ENCODE data around the gene ALDH1A3.

ALDH1A3 gene

DNA sequence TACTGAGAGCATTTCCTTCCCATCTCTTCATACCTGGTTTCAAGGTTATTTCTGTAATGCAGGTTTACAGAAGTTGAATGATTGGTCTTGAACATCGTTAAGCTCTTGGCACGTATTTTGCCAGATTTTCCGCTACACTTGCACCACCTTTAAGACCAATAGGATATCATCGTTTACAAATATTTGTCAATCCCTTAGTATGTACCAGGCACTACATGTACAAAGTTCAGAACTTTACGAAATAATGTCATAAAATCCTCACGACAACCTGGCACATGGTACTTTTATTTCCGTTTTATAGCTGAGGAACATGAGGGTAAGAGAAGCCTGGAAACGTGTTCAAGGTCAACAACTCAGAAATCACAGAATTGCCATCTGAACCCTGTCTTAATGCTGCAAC, 45.8 kb downstream of the ALDH1A3 start:
- DNase-seq (ENCODE audit: low read depth in 2 of 2), result no peak

DNA sequence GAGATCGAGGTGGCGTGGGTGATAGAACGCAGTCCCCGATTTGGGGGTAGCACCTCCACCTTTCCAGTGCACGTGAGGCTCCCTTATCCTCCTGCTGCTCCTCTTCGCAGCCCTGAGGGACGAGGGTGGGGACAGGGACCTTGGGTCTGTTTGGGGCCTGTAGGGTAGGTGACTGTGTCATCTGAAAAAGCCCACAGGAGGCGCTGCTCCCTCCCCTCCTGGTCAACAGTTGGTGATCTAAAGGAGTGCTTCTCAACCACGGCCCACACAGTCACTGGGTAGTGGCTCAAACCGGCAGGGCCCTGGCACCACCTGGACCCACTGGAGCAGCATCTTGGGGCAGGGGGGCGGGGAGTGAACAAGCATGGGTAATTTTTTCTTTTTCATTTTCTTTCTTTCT, 46.6 kb downstream of the ALDH1A3 start:
- DNase-seq (ENCODE audit: low read depth in 2 of 2), result no peak

DNA sequence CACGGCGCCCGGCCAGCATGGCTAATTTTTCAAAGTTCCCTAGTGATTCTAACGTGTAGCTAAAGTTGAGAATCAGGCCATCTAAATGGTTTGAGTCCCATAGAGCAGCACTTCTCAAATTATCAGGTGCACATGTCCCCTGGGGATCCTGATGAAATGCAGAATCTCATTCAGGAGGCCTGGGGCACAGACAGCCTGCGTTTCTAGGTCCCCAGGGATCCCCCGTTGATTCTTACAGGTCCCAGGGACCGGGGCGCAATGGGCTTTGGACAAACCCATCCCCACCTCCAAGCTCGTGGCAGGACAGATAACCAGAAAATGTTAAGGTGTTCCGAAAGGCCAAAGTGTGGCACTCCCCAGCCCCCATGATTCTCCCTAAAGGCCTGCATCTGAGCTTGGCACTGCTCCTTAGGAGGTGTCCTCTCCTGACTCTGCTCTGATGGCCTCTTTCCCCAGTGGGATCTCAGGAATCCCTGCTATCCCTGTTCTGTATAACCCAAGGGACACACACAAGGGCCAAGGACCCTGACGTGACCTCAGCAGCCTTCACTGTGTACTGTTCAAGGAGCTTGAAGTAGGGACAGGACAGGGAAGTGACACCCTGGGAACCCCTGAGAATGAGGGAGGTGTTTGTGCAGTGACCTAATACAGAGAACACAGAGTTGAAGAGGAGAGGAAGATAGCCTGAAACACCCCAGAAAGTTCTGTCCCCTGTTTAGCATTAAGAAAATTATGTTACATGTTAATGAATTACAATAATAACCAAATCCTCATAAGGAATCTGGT, 47.5 kb downstream of the ALDH1A3 start:
- DNase-seq (ENCODE audit: low read depth in 2 of 2), result no peak

DNA sequence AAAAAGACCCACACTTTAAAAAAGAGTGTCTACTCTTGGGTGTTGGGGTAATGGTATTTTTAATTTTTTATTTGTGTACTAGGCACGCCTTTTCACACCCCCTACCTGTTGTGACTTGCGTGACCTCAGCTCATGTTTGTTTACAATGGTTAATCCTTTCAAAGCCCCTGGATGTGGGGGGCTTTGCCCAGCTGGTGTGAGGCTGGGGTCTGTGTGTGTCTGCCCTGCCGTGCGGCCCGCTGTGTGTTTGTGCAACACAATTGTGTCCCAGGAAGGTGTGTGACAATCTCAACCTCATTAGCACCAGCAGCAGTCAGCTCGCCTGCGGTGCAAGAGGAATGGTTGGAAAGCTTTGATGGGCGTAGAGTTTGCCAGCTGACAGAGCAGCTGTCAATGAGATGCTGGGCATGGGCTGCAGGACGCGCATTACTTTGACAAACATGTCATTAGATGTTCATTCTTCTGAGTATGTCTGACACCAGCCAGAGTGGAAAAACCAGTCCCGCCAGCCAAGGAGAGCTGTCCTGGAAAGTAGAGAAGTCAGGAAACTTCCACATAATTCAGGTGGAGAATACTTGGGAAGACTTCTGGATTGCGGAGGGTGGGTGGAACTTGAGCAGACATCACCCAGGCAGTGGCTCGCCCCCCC, 49.1 kb downstream of the ALDH1A3 start:
- no peak for DNase-seq (ENCODE audit: low read depth in 2 of 2)

DNA sequence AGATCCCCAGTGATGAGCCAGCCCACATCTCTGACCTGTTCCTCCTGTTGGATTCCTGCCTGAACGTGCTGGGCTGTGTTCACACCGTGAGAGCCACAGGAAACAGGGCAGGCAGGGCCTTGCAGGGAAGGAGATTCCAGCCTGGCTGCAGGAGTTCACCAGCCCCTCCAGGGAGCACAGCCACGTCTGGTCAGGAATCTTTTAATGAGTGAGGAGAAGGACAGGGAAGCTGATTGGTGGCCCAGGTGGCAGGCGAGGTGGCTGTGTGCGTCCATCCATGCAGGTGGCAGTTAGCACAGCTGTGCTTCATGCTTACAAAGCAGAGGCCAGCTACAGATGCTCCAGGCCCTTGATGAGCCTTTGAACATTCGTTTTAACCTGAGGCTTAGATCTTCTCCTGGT, 50.0 kb downstream of the ALDH1A3 start:
- DNase-seq (ENCODE audit: low read depth in 2 of 2), result no peak

DNA sequence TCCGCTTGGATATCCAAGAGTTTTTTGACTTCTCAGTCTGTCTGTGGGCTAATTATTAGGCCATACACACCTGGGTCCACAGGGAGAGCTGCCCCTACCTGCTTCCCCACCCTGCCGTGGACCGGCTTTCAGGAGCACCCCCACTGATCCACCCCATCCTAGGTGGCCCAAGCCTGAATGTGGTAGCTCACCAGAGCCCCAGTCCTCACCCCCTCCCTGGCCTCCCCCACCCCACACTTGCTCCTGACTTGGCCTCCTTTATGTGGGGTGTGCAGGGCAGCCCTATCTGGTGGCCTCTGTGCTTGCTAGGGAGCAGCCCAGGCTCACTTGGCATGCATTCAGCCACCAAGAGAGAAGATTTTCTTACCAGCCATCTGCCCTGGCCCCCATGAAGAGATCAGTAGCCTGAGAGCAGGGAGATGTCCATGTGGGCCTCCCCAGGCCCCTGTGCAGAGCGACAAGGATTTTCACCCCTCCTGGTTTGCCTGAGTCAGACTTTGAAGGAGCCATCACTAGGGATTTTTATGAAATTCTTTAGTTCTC, 50.7 kb downstream of the ALDH1A3 start:
- no peak for DNase-seq (ENCODE audit: low read depth in 2 of 2)

DNA sequence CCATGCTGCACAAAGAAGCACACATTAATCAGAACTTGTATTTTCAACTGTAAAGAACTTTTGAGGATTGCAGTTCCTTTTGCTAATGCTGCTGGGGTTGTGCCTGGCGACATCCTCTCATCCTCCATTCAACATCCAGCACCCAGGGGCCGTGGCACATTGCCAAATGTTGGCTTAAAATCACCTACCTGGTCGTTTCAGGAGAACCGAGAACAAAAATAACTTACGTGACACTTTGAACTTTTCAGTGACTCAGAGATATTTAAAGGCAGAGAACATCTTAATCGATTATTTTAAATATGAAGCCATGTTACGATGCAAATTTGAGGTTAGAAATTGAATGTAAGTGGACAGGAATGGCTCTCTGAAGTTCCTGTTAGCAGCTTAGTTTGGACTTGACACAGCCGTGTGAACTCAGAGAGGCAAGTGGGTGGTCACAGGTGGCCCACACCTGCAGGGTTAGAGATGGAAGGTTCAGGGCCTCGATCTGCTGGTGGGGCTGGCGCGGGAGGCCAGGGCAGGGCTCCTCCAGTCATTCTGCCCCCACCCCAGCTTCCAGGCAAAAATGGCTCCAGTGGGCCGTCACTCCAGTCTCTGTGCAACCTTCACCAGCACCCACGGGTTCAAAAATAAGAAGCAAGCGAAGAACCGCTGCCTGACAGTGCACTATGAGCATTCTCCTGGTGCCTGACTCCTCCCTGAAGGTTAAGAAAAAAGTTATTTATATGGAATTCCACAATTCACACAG, 51.7 kb downstream of the ALDH1A3 start:
- no peak for DNase-seq (ENCODE audit: low read depth in 2 of 2)

DNA sequence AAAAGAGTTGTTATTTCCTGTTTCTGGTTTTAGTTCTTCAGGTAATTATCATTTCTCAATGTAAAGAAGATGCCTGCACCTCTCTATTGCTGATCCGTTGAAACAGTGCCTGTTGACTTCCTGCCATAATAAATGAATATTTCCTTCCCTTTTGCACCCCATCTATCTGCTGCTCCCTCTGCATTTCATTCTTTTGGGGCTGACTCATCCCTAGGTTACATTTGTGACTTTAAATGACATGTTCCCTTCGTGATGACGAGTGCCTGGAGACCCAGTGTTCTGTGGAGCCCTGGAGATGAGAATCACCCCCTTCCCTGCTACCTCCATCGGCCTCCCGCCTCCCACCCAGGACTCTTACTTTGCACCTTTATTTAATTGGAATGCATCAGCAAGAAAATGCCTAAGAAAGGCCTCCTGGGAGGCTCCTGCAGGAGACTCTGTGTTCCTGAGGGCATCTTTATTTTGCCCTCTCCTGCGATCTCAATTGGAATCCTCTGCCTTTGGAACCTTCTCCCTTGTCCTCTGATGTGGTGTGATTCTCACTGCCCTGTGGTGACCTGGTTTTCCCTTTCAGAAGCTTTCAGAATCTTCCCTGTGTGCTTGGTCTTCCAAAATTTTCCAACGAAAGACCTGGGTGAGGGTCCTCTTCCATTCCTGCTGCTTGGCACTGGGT, 53.2 kb downstream of the ALDH1A3 start:
- DNase-seq (ENCODE audit: low read depth in 2 of 2), result no peak

DNA sequence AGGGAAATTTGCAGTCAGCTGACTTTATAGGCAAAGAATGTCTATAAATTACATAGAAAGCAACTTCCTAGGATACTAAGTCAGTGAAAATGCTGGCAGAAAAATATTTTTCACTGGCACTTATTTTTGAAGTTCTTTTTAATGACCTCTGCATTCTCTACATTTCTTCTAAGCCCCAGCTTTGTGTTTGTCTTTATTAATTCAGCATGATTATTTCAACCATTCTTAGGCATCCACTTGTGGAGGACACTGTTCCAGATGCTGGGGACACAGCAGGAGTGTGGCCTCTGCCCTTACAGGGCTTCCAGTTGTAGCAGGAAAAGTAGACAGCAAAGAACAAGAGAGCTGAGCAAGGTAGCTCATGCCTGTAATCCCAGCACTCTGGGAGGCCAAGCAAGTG, 54.5 kb downstream of the ALDH1A3 start:
- DNase-seq (ENCODE audit: low read depth in 2 of 2), result no peak

DNA sequence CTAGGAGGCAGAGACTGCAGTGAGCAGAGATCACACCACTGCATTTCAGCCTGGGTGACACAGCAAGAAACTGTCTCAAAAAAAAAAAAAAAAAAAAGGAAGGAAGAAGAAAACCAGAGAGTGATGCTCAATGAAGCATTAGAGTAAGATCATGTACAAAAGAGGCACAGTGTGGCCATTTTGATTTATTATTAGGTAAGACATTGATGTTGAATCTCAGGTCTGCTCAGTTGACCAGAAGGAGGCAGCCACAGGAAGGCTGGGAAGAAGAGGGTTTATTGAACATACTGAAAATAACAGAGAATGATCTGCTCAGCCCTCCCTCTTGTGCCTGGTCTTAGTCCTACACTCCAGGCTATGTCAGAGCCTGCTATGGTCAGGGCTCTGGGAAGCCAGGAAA, 55.1 kb downstream of the ALDH1A3 start:
- no peak for DNase-seq (ENCODE audit: low read depth in 2 of 2)

DNA sequence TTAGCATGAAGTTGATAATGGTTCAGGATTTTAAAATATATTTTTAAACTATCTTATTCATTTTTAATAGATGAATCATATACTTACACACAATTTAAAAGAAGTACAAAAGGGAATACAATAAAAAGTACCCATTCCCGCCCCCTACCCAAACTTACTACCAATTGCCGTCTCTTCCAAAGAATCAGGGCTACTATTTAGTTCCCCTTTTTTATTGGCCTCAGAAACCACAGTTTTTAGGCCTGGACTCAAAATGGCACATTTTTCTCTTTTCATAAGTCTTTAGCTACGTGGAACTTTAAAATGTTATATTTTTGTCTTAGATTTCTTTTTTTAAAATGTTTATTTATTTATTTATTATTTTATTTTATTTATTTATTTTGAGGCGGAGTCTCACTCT, 57.5 kb downstream of the ALDH1A3 start:
- DNase-seq (ENCODE audit: low read depth in 2 of 2), result no peak

DNA sequence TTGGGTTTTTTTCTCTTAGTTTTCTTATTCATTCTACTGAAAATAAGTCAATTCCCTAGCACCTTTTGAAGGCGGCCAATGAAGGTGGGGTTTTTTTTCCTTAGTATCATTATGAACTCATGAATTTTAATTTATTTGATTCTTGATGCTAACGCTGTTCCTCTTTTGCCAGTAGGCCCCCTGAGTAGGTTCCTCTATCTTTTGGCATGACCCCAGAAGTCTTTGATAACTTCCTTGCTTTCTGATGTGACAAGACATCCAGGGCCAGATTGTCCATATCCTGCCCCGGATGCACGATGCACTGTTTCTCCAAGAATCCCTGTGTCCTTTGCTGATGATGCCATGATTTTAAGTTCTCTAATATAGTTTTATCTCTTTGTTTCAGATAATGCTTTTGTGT, 60.2 kb downstream of the ALDH1A3 start:
- no peak for DNase-seq (ENCODE audit: low read depth in 2 of 2)

DNA sequence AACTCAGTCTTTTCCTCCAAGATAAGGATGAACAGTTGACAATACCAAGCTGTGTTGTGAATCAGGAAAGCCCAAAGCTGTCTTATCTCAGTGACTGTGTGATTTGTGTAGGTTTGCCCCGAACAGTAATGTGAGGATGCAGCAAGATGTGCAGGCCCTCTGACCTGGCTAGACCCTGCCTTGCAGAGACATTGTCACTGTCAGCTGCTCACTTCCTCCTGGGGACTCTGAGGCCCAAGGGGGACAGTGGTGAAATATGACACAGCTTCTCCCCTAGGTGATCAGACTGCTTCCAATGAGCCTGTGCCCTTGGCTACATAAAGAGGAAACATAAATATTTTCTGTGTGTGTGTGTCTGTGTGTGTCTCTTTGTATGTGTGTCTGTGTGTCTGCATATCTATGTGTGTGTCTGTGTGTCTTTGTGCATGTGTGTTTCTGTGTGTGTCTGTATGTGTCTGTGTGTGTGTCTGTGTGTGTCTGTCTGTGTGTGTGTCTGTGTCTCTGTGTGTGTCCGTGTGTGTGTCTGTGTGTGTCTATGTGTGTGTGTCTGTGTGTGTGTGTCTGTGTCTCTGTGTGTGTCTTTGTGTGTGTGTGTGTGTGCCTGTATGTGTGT, 61.2 kb downstream of the ALDH1A3 start:
- DNase-seq (ENCODE audit: low read depth in 2 of 2), result no peak

DNA sequence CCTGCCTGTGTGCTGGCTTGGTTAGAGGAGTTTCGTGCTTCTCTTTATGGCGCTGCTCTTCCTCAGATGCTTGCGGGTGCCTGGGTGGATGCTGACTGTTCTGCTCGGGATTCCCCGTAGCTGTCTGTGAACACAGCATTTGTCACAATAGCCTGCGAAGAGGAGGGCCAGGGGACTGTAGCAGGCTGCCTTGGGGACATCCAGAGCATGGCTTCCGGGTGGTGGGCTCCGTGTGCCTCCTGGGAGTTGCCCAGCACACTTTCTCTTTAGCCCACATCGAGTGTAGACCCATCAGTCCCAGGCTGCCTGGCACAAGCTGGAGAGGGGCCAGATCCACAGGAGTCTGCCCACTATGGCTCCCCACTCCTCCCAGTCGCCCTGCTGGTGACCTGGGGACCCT, 61.9 kb downstream of the ALDH1A3 start:
- DNase-seq (ENCODE audit: low read depth in 2 of 2), result no peak

DNA sequence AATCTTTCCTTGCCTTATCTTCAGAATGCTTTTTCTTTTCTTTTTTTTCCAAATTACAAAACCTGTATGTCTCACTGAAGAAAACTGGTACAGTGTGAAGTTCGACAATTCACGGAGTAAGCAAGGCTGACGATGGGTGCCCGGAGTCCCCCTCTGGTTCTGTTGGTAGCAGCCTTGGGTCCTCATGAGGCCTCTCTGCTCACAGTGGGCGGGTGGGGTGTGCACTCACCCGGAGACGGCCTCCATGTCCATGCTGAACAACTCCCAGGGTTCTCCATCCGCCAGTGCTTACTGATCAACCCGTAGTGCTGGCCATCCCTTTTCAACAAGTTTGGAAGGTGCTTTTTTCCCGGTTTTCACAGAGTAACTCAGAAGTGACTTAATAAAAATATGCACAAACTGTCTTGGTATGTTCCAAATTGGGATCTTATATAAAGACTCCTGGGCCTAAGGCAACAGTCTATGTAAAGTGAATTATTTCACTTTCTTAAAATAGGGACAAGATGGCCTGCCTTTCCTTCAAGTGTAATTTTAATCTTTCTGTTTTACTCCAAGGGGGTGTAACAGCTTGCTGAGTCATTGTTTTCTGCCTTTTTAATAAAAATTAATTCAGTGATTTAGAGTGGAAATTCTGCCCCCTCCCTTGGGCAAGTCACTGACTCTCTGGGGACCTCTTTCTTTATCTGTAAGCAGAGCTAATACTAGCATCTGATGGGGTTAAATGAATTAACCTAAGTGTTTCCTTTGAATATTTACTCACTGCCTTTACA, 63.2 kb downstream of the ALDH1A3 start:
- no peak for DNase-seq (ENCODE audit: low read depth in 2 of 2)

DNA sequence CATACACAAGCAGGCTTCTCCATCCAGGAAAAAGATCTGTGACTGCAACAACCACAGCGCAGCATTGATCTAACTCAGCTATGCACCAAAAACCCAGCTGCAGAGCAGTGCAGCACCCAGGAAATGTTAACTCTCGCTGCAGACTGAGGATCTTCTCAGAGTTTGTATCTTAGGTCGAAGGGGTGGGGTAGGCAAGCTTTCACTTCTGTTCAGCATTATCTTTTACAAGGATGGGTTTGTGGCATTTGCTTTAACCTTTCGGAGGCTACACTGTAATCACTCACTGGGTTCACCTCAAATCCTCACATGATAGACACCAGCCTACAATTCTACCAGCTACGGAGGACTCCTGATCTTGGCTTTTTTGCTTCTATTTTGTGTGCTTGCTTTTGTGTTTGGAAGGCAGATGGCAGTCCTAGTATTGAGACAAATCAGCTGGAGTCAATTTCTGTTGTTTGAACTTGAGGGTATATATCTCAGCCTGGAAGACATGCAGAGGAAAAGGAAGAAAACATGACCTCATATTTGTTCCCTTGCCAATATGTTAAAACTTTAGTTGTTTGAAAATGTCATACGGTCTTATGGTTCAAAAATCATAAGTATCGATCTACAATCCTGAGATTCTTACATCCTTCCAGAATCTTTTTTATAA, 64.7 kb downstream of the ALDH1A3 start:
- DNase-seq (ENCODE audit: low read depth in 2 of 2), result no peak

DNA sequence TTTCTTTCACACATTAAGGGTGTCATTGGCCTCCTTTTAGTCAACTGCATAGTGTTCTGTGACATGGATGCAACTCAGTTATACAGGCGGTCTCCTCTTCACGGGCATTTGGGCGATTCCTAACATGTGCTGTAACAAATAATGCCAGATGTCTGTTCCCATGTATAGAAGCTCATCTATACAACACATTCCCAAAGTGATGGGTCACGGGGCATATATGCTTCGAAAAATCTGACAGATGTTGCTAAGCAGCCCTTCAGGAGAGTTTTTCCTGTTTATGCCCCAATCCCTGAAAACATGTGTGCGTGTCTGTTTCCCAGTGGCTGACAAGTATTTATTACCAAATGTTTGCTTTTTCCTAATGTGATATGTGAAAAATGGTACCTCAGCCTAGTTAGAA, 65.4 kb downstream of the ALDH1A3 start:
- peak; percentile 42 to 43 for DNase-seq (ENCODE audit: low read depth in 2 of 2)

DNA sequence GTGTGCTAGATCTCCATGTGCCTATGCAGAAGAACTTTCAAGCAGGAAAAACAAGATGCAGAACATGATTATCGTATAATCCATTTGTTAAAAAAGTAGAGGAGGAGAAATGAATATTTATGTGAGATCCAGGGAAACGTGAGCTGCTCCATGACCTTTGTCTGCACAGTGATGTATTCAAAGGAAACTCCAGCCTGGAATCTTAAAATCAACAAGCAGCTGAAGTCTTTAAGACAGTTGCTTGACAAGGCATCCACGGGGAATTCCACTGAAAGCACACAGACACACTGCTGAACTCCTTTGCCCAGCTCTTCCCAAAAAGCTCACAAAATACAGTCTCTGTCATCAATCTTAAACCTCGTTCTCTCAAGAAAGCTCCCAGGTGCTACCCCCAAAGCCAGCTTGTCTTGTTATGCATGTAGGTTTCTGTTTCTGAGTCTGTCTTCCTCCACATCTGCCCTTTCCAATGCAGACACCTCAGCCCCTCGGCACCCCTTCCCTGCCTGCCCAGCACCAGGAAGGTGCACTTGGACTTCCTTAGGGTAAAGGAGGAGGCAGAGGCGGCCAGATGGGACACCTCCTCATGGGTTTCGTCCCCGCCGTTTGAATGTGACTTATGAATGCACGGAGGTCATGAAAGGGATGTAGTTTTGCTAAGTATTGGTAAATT, 68.3 kb downstream of the ALDH1A3 start:
- DNase-seq (ENCODE audit: low read depth in 2 of 2), result no peak

DNA sequence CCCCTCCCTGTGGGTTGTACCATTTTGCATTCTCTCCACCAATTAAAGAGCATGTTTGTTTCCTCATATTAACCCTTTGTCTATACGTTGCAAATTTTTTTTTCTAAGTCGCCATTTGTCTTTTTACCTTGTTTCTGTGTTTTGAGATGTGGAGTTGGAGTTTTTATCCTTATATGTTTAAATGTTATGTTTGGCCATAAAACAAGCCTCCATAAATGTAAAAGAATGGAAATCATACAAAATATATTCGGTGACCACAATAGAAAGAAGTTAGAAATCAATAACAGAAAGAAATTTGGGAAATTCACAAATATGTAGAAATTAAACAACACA, 68.8 kb downstream of the ALDH1A3 start:
- no peak for DNase-seq (ENCODE audit: low read depth in 2 of 2)

DNA sequence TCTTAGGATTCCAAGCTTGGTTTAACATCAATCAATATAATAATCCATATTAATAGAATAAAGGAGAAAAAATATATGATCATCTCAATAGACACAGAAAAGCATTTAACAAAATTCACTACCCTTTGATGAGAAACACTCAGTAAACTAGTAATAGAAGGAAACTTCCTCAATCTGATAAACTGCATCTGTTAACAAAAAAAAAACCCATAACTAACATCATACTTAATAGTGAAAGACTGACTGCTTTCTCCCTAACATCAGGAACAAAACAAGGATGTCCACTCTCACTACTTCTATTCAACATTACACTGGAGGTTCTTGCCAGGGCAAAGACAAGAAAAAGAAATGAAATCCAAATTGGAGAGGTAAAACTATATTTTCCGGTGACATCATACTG, 70.1 kb downstream of the ALDH1A3 start:
- no peak for DNase-seq (ENCODE audit: low read depth in 2 of 2)
